ENCODE results near the gene S100A12.
A peak's percentile ranks its signal among the peaks of the same experiment; 100 is the strongest.

Gene S100A12

DNA sequence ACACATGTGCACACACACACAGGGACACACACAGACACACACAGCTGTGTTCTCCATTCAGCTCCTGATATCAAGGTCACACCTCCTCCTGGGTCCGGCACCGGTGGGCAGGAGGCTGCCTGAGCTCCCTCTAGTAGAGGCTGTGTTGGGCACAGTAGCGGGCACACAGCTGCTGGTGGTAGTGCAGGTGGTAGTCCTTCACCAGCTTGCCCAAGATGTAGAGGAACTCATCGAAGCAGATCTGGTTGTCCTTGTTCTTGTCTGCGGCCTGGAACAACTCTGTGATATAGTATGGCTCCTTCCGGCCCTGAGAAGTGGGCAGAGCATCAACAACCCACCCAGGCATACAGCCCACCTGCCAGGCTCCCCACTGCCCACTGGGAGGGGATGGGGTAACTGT, 21.0 kb upstream of the S100A12 start:
- DNase-seq, result no peak

DNA sequence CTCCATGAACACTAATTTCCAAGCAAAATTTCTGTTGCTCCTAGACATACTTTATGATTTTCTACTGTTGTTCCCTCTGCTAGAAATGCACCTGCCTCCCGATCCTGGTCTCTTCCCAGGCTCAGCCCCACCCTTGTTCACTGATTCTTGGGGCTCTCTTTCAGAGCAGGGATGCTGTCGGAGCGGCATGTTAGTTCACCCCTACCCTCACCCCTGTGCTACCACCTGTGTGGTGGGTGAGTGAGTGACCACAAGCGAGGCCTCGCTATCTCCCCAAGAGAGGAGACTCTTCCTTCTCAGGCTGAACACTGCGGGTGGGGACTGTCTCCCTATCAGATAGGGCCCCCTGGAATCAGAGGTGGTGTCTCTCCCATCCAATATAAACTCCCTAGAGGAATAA, 20.4 kb upstream of the S100A12 start:
- no peak for DNase-seq

DNA sequence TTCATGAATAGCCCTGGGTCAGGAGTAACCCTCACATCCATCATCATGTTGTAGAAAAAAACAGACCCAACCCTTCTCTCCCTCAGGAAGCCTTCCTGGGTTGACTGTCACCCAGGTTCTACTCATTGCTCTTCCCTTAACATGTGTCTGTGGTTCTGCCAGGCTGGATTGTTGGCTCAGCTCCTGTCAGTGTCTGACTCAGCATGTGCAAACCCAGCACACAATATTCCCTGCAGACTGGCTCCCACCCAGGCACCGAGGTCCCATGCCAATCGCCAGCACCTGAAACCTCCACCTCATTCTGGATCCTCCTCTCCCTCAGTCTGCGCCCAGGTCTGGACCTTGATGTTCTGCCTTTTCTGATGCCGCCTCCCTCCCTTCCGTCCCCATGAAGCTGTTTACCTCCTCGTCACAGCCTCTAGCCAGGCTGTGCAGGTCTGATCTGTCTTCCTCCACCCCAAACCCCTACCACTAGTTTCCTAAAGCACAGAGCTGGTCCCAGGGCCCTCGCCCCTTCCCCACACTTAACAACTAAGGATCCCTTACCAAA, 19.8 kb upstream of the S100A12 start:
- DNase-seq, result no peak

DNA sequence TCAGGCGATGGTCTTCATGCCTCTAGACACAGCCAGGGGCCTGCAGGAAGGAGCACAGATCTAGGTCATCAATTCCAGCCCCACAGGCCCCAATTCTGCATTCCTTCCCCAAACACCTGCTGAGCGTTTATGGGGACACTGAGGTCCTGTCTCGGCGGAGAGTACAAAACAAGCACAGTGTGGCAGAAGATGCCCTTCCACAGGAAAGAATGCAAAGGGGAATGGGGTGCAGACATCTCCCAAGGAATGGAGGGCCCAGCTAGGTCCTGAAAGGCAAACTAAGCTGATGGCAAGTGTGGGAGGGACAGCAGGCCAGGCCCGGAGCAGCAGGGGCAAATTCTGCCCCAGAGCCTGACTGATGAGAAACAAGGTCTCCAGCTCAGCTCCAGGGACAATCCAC, 19.0 kb upstream of the S100A12 start:
- DNase-seq, result no peak

DNA sequence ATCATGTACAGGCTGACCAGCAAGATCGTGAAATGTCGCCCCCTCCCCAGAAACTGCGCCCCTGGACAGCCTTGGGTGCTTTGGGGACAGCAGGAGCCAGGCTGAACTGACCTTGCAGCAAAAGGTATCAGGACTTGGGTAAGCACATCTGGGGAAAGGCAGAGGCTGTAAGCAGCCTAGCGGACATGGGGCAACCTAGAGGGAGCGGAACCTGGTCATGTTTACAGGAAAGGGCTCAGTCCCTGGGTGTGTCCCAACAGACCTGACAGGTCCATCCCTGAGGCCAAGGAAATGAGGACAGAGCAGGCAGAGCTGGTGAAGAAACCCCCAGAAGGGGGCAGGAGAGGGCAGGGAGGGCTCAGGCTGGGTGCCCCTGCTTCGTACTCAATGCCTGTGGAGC, 18.5 kb upstream of the S100A12 start:
- DNase-seq, result no peak

DNA sequence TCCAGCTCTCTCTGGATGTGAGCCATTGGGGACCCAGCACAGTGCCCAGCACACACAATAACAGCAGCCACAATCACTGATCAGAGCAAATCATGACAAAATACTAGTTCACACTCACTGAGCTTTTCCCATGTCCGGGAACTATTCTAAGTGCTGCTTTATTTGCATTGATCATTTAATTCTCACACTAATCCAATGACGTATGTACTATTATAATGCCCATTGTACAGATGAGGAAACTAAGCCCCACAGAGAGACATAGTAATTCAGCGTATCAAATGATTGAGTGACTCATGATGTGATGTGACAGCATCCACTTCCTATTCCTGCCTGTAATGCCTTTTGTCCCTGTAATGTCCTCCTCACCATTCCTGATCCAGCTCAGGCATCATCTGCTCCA, 17.4 kb upstream of the S100A12 start:
- no peak for DNase-seq

DNA sequence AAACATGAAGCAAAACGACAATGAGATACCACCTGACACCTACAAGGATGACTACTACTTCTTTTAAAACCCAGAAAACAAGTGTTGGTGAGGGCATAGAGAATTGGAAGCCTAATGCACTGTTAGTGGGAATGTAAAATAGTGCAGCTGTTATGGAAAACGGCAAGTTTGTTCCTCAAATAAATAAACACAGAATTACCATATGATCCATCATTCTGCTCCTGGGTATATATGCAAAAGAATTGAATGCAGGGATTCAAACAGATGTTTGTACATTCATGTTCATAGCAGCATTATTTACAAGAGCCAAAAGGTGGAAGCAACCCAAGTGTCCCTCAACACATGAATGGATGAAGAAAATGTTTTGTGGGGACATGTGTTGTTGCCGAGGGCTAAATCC, 16.8 kb upstream of the S100A12 start:
- no peak for DNase-seq

DNA sequence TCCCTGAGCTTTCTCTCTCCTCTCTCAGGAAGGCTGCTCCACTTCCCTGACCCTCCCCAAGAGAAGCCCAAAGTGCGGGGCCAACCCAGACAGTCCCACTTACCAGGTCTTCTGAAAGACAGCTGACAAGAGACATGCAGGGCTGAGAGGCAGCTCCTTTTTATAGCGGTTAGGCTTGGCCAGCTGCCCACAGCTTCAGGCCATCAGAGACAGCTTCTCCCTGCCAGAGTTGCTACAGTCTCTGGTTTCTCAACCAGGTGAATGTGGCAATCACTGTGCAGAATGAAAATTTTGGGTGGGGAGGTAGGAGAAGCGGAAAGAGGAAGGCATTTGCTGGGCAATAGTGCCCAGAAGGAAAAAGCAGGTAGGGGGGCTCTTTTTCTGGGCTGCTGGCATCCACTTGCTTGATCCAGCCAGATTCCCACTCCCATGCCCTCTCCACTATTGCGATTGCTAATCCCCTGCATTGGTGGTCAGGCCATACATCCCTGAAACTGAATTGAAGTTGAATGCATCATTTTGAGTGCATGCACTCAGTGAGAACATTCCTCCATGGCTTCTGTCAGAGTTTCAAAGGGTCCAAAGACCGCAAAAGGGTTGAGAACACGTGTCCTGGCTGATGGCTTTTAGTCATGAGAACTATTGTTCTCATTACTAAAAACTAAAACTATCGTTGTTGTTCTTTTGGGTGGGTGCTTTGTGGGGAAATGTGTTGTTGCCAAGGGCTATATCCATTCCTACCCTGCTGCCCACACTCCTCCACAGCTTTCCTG, 15.7 kb upstream of the S100A12 start, which contains the start of gene S100A8:
TSS of gene S100A8 (minus strand) at position 136 of the 773 bp plus-strand sequence. CDS start 538 bp downstream, outside the sequence.
- peak; percentile 36 to 50 (median 48) for DNase-seq

DNA sequence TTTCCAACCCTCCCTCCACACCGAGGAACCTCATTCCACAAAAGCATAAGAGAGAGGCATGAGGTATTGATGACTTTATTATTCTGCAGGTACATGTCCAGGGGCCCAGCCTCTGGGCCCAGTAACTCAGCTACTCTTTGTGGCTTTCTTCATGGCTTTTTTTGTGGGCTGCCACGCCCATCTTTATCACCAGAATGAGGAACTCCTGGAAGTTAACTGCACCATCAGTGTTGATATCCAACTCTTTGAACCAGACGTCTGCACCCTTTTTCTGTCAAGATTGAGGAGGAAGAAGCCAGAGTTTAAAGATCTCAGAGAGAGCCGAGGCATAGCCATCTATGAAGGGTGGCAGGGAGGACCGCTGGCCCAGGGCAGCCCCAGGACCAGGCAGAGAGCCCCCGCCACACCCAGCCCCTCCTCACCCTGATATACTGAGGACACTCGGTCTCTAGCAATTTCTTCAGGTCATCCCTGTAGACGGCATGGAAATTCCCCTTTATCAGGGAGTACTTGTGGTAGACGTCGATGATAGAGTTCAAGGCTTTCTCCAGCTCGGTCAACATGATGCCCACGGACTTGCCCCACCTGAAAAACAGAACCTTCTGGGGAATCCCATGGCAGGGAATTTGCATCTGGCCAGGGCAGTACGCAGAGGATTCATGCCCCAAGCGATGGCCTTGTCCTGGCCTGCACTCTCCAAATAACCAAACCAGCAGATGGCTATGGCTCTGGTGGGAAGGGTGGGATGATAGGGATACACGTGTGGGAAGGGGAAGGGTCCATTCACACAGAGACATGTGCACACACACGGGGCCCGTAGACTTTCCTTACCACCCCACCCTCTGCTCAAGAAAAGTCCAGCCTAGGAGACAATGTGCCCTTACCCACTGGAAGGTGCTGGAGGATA, 14.8 kb upstream of the S100A12 start:
- DNase-seq, result peak; percentile 27 to 38 (median 32)

DNA sequence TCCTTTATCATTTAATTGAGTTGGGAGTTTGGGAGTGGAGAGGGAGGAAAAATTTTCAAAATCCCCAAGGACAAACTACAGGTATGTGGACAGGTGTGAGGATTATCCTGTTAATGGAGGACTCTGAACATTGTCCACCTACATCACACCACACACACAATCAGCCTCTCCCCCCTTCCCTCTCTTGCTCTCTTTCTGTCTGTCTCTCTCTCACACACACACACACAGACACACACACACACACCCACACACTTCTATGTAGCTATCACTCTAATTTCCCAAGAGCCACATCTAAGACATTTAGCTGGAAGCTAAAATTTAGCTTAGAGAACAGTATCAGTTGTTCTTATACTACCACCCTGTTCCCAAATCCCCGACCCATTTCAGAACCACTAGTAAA, 14.0 kb upstream of the S100A12 start:
- peak in 1 of 3 donors; percentile 28 for DNase-seq

DNA sequence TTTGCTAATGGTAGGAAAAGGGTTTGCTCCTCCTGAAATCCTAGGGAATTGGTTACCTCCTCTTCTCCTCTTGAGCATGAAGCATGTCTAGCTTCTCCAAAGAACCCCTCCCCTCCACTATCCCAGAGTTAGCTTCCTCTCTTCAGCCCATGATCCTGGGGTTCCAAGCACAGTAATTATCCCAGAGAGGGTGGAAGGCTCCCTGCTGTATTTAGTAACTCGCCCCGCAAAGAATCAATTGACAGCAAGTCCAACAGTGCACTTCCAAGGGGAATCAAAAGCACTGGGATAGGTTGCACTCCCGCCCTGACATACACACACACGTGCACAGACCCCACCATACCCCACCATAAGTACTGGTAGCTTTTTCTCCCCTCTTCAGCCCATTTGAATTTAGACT, 12.4 kb upstream of the S100A12 start:
- DNase-seq, result no peak

DNA sequence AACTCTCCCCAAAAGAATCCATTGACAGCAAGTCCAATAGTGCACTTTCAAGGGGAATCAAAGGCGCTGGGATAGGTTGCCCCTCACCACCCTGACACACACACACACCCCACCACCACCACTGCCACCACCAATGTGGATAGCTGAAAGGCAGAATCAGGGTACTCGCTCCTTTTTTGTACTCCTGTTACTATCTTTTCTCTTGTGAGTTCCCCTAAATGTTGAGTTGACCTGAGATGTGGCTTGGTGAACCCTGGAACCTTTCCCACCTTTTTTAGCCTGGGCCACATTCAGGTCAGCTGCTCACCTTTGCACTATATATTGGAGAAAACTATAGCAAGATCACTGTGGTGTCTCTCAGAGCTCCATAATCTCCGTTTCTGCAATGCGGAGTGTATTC, 11.6 kb upstream of the S100A12 start:
- no peak for DNase-seq

DNA sequence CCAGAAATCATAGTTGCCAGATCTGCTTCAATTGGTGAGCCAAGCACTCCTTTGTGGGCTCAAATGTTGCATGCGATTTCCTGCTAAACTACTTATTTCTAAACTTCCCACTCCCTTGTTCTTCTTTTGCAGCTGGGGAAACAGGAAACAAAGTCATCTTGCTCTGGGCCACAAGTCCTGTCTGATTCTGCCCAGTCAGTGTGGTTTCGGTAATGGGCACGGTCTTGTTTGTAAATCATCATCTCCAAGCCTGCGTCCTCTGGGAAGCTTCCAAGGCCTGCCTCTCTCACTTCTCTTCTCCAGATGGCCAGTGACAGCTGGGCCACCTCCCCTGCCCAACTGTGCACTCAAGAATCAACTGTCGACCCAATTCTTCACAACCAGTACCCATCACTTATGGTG, 11.1 kb upstream of the S100A12 start:
- DNase-seq, result peak; percentile 81 to 92 (median 88)

DNA sequence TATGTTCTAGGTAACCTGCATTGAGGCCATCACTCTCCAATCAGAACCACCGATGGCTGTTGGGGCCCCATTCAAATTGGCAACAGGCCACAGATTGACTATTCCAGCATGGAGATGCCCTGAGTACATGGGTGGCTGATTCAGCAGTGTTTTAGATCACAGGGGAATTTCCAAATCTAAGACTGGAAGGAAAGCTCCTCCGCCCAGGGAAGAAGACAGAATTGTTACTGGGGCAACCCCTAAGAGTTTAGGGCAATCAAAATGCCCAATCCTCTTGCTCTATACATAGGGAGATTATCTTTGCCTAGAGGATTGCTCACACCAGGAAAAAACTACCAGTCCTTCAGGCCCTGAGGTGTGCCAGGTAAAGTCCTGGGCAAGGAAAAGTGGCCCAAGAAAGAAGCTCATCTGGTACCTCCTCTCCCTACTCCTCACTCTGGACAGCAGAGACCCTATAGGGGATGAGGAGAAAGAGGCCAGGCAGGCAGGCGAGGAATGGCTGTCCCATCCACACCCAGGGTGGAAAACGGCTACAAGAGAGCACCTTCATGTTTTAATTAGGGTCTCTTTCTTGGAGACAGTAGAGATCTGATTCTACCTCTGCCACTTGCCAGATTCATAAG, 9.6 kb upstream of the S100A12 start:
- DNase-seq, result peak; percentile 82 to 87 (median 86)

DNA sequence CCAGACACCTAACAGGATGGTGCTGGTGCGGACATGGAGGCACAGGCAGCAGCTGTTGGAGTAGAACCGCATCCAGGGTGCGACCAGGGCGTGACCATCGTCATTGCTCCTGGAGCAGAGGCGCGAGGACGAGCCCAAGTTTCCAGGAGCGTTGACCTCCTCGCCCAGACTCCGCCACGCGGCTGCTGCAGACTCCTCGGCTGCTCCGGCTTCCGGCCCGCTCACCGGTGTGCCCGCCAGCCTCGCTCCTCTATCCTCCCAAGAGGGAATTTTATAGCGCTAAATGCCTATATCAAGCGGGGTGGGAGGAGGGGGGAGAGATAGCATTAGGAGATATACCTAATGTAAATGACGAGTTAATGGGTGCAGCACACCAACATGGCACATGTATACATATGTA, 5.3 kb upstream of the S100A12 start:
- no peak for DNase-seq

DNA sequence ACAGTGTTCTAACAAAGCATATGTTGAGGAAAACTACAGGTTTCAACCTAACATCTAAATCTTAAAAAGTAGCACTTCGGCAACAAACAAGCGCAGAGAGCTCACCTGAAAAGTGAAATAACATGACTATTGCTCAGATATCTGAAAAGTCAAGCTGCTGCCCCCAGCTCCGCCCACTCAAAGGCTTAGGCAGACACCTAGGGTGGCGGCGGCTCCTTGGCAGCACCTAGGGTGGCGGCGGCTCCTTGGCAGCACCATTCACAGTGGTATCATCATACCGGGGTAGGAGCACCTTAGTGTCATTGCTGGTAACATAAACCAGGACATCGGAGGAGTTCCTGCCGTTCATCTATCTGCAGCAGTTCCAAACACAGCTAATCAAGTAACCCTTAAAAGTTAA, 4.2 kb upstream of the S100A12 start:
- no peak for DNase-seq

DNA sequence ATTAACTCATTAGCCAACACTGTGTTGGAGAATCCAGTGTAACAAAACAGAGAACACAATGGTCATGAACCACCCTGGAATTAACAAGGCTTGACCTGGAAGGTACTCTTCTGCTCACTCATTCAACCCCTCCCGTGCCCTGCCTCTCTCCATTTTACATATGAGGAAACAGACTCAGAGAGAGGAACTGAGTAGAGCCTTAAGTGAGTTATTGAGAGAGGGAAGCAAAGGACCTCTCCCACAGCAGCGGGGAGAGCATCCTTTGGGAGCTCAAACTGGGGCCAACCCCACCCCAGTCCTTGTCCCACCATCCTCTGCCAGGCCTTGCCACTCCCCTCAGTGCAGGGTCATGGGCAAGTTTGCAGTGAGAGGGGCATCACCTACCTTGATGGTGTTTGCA, 1.4 kb downstream of the S100A12 start:
- DNase-seq, result peak; percentile 51 to 59 (median 53)

DNA sequence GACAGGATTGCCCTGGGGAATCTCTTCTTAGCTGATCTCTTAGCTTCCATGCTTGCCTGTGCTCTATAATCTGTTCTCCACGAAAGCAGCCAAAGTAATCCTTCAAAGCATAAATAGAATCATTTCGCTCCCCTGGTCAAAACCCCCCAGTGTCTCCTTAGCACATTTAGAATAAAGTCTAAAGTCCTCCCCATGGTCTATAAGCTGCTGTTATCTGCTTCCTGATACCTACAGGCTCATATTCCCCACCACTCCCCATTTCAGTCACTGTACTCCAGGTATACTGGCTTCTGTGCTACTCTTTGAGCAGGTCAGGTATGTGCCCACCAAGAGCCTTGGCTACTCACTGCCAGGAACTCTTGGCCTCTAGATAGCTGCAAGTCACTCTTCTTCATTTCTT, 2.9 kb downstream of the S100A12 start:
- DNase-seq, result no peak

DNA sequence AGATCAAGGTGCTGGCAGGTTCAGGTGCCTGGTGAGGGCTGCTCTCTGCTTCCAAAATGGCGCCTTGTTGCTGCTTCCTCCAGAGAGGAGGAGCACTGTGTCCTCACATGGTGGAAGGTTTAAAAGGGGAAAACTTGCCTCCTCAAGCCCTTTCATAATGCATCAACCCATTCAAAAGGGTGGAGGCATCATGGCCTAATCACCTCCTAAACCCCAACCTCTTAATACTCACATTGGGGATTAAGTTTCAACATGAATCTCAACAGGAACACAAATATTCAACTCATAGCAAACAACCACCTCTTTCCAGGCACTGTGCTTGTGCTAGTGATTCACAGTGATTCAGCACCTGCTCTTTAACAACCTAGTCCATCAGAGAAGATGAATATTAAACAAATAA, 4.2 kb downstream of the S100A12 start:
- DNase-seq, result no peak

DNA sequence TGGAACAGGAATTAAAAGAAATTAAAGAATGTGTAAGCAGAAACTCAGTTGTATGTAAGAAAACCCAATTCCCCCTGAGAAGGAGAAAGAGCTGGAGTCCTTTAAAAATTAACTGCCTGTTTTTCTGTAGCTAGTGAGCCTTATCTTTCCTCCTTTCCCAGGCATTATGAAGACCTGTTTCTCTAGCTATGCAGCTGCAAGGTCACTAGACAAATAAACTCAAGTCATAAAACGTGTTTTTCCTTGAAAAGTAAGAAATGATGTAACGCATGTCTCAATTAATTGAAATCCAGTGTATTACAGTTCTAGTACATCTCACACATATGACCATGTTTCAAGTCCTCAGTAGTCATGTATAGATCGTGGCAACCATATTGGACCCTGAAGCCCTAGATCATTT, 5.3 kb downstream of the S100A12 start:
- DNase-seq, result no peak

DNA sequence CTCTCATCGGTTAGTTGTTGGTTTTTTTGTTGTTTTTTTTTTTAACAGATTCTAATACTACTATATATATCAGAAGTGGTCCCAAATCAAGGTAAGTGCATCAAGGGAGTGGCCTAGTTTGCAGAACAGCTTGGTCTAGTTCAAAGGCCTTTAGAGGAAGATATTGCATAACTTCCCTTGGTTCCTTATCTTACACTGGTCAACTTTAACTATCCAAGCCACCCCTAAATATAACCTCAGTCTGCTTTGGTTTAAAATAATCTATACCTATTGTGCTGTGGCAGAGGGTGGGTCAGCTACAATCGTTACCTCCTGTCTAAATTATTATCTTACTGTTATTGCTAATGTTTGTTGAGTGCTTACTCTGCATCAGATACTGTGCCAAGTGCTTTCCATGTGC, 6.9 kb downstream of the S100A12 start:
- peak in 2 of 3 donors; percentile 42 to 52 for DNase-seq

DNA sequence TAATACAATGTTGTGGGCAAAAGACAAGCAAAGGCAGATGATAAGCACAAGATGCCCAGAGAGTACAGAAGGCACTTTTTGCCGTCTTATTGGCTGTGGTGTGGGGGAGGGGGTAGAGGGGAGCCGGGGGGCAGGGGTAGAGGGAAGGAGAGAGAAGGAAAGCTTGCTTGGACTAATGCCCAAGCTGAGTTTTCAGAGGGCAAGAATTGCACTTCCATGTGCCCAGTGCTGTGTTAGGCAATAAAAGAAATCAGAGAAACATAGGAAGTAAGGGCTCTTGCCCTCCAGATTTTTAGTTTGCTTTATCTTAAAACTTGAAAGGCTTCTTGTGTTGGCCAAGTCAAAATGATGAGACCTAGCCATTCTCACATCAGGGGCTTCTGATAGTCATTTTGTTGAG, 8.3 kb downstream of the S100A12 start:
- no peak for DNase-seq

DNA sequence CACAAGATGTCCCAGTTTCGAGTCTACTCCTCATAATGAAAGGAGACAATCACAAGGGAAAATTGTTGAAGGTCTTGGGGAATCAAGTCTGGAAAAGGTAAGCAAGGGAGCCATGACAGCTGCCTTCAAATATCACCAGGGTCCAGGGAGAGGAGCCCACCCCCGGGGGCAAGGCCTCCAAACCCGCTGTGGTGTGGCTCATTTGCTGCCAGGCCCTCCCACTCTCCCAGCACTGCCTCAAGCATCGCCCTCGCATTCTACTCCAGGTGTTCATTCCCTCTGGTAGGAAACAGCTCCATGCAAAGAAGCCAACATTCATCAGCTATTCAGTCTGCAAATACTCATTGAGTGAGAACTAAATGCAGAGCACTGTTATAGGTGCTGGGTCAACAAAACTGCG, 9.2 kb downstream of the S100A12 start:
- DNase-seq, result no peak

Measured in suppressor macrophage treated with lipopolysaccharide for 1 hour (primary cell).